Daoy (cell line): ENCODE data around the gene POU2F3. TPM values are rescaled to one million over a fixed set of nuclear protein-coding genes. Genes with fewer than 3 reads are reported as not detected.

ENCODE experiments used
- DNase-seq: peaks from one replicate; pipeline ENCODE4 v3.0.0-alpha.2; 2015; ENCODE audit warnings: low read depth
- total RNA-seq: library from RNA; depleted of rRNA; stranded (reverse); fragments of >200 nt; shearing (Covaris generic); gene quantifications from 2 replicates; pipeline ENCODE4 v1.2.3, GENCODE V29; 2014; rRNA removed

Gene POU2F3
- total RNA-seq, 1 experiment from 2014 or later: not detected

GRCh38 chr11:120338107-120338933 lies 98.4 kb downstream of the POU2F3 start:
- DNase-seq: no peak

DNA sequence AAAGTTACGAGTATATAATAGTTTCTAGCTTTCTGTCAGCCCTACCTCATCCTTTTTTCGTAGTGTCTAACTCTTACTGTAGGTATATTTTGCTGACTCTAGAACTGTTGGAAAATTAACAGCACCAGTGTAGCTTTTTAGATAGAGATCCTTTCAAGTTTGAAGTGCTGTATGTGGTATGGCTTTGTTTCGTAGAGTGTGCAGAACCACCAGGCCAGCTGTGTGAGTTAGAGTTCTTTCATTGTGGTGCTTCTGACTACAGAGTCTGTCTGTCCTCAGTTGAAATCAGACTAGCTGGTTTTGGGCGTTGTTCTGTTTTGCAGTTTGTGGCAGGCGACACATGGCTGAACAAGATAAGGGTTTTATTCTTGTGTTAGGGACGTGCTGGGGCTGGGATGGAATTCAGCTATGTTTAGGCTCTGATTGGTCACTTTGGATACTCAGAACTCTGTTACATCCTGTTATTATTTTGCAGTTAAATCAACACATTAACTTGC lies 99.5 kb downstream of the POU2F3 start:
- DNase-seq: peak; percentile 30

DNA sequence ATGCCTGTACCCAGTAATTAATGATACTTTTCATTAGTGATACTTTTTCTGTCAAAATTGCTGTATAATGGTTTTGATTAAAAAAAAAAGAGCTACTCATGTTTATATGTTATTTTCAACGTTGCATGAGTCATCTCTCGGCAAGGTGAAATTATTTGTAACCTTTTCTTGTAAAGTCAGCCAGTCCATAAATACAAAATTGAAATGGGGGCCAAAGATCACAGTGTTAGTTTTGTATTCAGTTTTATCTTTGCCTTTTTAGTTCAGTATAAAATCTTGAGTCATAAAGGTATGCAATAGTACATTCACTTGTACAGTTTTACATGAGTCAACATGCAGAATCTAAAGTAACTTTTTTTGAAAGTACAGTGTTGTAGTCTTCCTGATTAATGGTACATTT lies 100.6 kb downstream of the POU2F3 start:
- no peak for DNase-seq

GRCh38 chr11:120342226-120342625 lies 102.3 kb downstream of the POU2F3 start:
- no peak for DNase-seq

DNA sequence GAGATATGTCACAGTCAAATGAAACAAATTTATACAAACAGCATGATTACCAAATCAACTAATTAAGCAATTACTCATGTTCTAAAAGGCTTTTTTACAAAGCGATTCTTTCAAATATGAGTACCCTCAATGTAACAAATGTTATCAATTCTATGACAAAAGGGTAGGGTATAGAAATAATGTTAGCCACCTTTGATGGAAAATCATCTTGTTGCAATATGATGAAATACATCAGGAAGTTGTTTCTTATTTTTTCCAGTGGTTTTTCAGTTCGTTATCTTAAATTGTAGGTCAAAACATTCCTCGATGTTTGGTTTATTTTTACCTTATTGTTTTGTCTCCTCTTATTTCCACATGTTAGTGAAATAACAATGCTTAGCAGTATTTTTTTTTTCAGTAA lies 102.7 kb downstream of the POU2F3 start:
- no peak for DNase-seq

DNA sequence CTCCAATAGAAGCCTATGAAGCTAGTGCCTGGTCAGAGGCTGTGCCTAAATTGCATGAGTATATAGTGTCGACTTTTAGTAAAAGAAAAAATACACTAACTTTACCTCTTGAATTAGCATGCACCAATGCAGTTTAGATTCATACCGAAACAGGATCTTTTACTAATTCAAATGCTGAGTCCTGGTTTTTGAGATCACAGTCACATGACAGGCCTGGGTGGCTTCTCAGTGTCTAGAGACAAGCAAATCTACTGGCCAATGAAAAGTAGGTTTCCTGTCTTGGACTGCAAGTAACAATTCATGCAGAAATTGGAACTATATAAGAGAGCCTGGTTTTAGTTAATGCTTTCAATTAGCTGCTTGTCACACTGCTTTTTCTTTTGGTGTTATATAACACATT lies 103.5 kb downstream of the POU2F3 start:
- DNase-seq: no peak

- DNase-seq: peak; percentile 69
Observed at GRCh38 chr11:120344302-120345004, 104.5 kb downstream of the POU2F3 start.

DNA sequence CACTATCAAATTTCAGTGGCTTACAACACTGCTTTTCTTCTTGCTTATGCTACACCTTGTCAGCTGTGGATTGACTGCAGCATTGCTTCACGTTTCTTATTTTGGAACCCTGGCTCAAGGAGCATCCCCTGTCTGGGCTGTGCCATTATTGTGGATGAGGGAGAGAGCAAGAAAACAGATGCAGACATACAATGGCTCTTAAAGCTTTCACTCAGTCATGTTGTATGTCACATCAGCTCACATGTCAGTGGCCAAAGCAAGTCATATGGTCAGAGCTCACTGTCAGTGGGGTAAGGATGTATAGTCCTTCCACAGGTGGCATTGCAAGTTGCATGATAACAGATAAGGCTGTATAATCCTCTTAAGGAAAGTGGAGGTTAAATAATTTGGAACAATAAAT lies 106.3 kb downstream of the POU2F3 start:
- no peak for DNase-seq

- DNase-seq: no peak
Observed at GRCh38 chr11:120350637-120351036, 110.7 kb downstream of the POU2F3 start.

DNA sequence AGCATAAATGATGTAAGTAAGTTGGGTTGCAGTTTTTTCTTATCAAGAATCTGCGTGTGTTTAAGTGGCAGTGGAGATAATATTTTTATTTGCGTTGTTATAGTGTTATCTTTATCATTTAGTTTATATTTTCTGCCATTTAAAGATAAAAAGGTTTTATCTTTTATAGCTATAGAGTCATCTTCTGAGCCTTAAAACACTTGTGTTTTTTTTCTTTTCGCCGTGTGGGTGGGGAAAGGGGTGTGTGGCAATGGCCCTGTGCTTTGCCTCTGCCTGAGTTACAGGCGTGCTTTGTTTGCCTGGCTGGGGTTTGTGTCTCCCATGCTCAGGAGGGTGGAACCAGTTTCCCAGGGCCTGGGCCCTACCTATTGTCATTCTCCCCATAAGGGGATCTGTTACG lies 112.5 kb downstream of the POU2F3 start:
- DNase-seq: no peak

DNA sequence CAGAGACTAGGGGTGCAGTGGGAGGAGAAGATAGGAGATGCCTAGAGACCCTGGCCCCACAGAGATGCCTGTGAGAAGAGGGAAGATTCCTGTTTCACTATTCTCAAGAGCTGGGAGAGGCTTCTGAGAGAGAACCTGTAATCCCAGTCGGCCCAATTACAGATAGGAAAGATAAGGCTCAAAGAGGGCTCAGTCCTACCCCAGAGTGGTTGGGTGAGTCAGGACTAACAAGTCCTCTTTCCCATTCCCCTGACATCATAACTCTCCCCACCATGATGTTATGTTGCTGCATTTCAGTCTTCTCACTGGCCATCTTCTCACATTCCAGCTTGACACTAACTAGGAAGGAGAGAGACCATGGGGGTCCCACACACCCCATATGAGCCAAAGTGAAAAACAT lies 114.1 kb downstream of the POU2F3 start:
- DNase-seq: peak; percentile 44

- no peak for DNase-seq
Observed at GRCh38 chr11:120354779-120355178, 114.8 kb downstream of the POU2F3 start.

DNA sequence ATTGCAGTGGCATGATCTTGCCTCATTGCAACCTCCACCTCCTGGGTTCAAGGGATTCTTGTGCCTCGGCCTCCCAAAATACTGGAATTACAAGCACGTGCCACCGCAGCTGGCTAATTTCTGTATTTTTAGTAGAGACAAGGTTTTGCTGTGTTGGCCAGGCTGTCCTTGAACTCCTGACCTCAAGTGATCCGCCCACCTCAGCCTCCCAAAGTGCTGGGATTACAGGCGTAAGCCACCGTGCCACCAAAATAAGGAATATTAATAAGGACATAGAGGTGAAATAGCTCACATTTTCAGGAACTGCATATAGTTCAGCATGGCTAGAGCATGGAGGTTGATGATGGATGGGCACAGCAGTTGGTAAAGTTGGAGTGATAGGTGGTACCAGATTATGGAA lies 117.7 kb downstream of the POU2F3 start:
- no peak for DNase-seq

DNA sequence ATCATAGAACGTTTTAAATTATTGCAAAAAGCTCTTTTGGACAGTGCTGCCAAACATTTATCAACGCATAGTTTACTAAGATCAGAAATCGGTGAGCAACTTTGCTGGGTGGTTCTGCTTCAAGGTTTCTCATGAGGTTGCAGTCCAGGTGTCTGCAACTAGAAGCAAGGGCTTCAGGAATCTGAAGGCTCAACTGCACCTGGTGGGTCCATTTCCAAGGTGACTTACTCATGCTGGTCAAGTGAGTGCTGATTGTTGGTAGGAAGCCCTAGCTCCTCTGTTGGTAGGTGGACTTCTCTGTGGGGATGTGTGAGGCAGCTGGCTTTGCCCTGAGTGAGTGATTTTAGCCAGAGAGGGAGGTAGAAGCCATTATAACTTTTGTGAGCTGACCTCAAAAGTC lies 118.8 kb downstream of the POU2F3 start:
- no peak for DNase-seq

- DNase-seq: no peak
Observed at GRCh38 chr11:120363436-120363835, 123.5 kb downstream of the POU2F3 start.

- no peak for DNase-seq
Observed at GRCh38 chr11:120365512-120365911, 125.6 kb downstream of the POU2F3 start.

Other genes with a start within 250 kb of the POU2F3 start
- 0.06 TPM in 1 of 2 replicates, not detected in the other for gene TRIM29, start 102.0 kb upstream of the POU2F3 start, total RNA-seq
- 57.1 and 62.2 TPM in 2 replicates for gene OAF, start 29.1 kb upstream of the POU2F3 start, total RNA-seq
- gene TLCD5, start 85.2 kb downstream of the POU2F3 start, total RNA-seq: 5.7 and 11.4 TPM in 2 replicates
- 20.4 and 20.8 TPM in 2 replicates for gene ARHGEF12, start 96.3 kb downstream of the POU2F3 start, total RNA-seq